Vagina (tissue), 2 donors: ENCODE results near the gene RPS6KA5. TPM values are rescaled to one million over a fixed set of nuclear protein-coding genes. Genes with fewer than 3 reads are reported as not detected.

ENCODE experiments used
- DNase-seq, 2 donors: peaks; one replicate each; pipeline ENCODE4 v3.0.0-alpha.2; 2017; ENCODE audit errors: extremely low spot score in 2 of 2
- H3K27ac ChIP-seq: fragments of 200-600 bp; sonication (generic); one replicate; pipeline ENCODE4 v1.5.1; 2019
- H3K27me3 ChIP-seq: fragments of 200-600 bp; sonication (generic); one replicate; pipeline ENCODE4 v1.5.1; 2019
- H3K36me3 ChIP-seq, 2 donors: fragments of 200-600 bp; sonication (generic); one replicate each; pipeline ENCODE4 v1.5.1; 2017 to 2019
- H3K4me1 ChIP-seq: fragments of 200-600 bp; sonication (generic); one replicate; pipeline ENCODE4 v1.5.1; 2019
- H3K4me3 ChIP-seq, 2 donors: fragments of 200-600 bp; sonication (generic); 1 replicate in 1 of 2; 2 replicates in 1 of 2; pipeline ENCODE4 v1.5.1; 2016 to 2019
- H3K9me3 ChIP-seq: fragments of 200-600 bp; sonication (generic); one replicate; pipeline ENCODE4 v1.5.1; 2019
- POLR2A ChIP-seq, 2 donors: fragments of 450-650 bp; IDR thresholded peaks; one replicate each; pipeline ENCODE4 v1.6.1; 2017; ENCODE audit warnings: antibody characterized with exemption in 2 of 2, mild to moderate bottlenecking in 2 of 2, moderate library complexity in 2 of 2
- POLR2AphosphoS5 ChIP-seq, 2 donors: sonication (generic); formaldehyde crosslinking; IDR thresholded peaks; one replicate each; pipeline ENCODE4 v1.9.0; 2017; ENCODE audit warnings: antibody characterized with exemption in 2 of 2, mild to moderate bottlenecking in 2 of 2, low read depth in 1 of 2; ENCODE audit not compliant: insufficient read depth in 1 of 2
- intact Hi-C: fragments of 100-400 bp; cut with DNase I; formaldehyde crosslinking; loops from one replicate; pipeline ENCODE4 v1.15.1; 2023
- total RNA-seq: library from RNA; depleted of rRNA; stranded (reverse); fragments of >200 nt; gene quantifications from one replicate; pipeline ENCODE4 v1.2.3, GENCODE V29; 2016
- TF ChIP-seq, protein P1 (sequence below), 3 experiments: fragments of 450-650 bp in 2 of 3; fragments of 200-600 bp in 1 of 3; sonication (generic) in 1 of 3; IDR thresholded peaks; one replicate each; pipeline ENCODE4 v1.5.1; 2017 to 2019; ENCODE audit warnings: antibody characterized with exemption in 3 of 3, mild to moderate bottlenecking in 2 of 3, moderate library complexity in 2 of 3

The RPS6KA5 gene
- total RNA-seq, 1 donor from 2014 or later = 5.2 TPM

DNA sequence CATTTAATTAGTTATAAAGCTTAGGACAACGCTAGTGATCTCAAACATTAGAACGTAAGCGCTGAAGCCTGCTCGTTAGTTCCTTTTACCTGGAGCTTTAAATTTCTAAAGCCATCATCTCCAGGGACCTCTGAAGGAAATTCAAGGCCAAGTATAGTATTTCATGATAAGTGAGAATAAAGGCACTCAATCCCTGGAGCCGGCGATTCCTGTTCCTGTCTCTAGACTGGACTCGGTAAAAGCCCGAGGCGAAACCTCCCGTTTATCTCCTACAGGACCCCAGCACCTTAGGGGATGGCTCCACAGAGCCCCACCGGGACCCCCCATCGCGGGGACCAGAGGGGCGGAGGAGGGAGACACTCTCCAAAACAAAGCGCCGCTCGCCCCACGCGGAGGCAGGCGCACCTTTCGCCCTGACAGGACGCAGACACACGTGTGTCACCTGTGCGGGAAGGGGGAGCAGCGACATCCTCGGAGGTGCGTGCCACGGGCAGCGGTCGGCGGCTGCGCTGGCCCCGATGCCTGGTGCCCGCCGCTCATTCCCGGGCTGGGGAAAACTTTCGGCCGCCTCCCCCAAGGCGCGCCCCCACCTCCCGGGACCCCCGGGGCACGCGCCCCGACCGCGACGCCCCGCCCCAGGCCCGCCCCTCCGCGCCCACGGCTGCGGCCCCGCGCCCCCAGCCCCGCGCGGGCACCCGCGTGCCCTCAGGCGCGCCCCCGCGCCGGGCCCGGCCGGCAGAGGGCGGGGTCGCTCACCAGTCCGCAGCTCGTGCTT lies 678 bp downstream of the RPS6KA5 start:
- Histone ChIP-seq H3K36me3 (no peaks in the 10 kb centered on the region), H3K4me3 (peak overlapping the region; percentile 77 to 93), H3K27me3 (no peaks in the 10 kb centered on the region), H3K27ac (peak overlapping the region; percentile 97), H3K9me3 (no peaks in the 10 kb centered on the region), H3K4me1 (peaks cover 25% of the 10 kb centered on the region)
- DNase-seq = no peak
- TF ChIP-seq POLR2AphosphoS5 (IDR thresholded peaks at IDR 0.05; ENCODE audit: insufficient read depth in 1 of 2, low read depth in 1 of 2) (no peak), POLR2A (IDR thresholded peaks at IDR 0.05) (no peak)
- TF ChIP-seq, protein P1, sequence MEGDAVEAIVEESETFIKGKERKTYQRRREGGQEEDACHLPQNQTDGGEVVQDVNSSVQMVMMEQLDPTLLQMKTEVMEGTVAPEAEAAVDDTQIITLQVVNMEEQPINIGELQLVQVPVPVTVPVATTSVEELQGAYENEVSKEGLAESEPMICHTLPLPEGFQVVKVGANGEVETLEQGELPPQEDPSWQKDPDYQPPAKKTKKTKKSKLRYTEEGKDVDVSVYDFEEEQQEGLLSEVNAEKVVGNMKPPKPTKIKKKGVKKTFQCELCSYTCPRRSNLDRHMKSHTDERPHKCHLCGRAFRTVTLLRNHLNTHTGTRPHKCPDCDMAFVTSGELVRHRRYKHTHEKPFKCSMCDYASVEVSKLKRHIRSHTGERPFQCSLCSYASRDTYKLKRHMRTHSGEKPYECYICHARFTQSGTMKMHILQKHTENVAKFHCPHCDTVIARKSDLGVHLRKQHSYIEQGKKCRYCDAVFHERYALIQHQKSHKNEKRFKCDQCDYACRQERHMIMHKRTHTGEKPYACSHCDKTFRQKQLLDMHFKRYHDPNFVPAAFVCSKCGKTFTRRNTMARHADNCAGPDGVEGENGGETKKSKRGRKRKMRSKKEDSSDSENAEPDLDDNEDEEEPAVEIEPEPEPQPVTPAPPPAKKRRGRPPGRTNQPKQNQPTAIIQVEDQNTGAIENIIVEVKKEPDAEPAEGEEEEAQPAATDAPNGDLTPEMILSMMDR (IDR thresholded peaks at IDR 0.05) = no peak
- intact Hi-C loops = loop anchor here (10.0 kb wide), 1 partner anchor 115 kb away; no protein-coding TSS in a partner anchor

DNA sequence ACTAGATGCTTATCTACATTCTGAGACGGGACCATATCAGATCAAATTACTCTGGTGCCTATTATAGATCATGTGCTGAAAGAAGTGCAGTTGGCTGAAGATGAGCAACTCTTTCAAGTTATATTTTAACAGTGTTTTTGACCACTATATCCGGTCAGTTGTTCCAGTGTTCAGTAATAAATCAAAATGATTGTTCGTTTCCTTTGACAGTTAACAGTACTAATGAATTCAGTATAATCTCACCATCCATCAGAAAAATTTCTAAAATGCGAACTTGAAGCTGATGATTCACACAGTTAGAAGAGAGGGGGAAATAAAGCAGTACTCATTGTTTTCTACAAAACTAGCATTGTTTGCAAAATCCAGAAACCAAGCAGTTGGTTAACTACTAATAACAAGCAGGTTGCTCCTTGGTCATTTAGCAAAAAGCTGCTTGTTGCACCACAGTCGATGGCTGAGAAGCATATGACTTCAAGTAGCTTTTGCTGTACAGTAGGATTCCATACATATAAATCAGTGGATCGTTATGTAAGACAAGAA lies 2.3 kb downstream of the RPS6KA5 start:
- intact Hi-C loops = no loop called here
- Histone ChIP-seq H3K9me3 (no peaks in the 10 kb centered on the region), H3K27ac (no peak overlapping the region), H3K4me1 (peaks cover 25% of the 10 kb centered on the region), H3K4me3 (no peak overlapping the region), H3K36me3 (no peaks in the 10 kb centered on the region), H3K27me3 (no peaks in the 10 kb centered on the region)
- TF ChIP-seq POLR2AphosphoS5 (IDR thresholded peaks at IDR 0.05; ENCODE audit: insufficient read depth in 1 of 2, low read depth in 1 of 2) = peak in 1 of 2 donors; percentile 26
- TF ChIP-seq, protein P1 (IDR thresholded peaks at IDR 0.05) = no peak
- no peak for TF ChIP-seq POLR2A (IDR thresholded peaks at IDR 0.05)
- DNase-seq = no peak

DNA sequence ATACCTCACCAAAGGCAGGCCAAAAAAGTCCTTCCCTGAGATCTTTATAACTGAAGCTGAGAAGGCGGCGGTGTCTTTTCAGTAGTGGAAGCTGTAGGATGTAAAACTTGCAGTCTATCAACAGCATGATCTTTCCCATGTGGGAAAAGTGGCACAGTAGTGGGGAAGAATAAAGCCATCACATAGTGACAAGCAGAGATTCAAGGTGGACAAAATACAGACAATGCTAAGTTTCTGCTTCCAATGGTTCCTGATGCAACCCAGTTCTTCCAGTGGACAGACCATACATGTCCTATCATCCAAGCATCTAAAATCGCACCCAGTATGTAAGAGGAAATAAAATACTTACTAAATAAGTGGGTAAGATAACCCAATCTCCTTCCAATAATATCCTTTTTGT lies 4.1 kb downstream of the RPS6KA5 start:
- Histone ChIP-seq H3K9me3 (no peaks in the 10 kb centered on the region), H3K36me3 (no peaks in the 10 kb centered on the region), H3K27me3 (no peaks in the 10 kb centered on the region), H3K4me3 (no peak overlapping the region), H3K4me1 (peaks cover 21% of the 10 kb centered on the region), H3K27ac (no peak overlapping the region)
- no peak for TF ChIP-seq POLR2A (IDR thresholded peaks at IDR 0.05)
- intact Hi-C loops = no loop called here
- no peak for DNase-seq

DNA sequence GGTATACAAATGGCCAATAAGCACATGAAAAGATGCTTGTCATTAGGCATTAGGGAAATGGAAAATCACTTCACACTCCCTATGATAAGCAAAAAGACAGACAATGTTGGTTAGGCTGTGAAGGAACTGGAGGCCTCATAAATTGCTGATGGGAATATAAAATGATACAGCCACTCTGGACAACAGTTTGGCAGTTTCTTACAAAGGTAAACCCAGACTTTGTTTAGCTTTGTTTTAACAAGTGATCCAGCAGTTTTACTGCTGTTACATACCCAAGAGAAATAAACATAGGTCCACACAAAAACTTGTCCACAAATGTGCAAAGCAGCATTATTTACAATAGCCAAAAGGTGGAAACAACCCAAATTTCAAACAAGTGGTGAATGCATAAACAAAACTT lies 5.4 kb downstream of the RPS6KA5 start:
- no peaks in the 10 kb centered on the region for H3K9me3 ChIP-seq
- H3K27me3 ChIP-seq = no peaks in the 10 kb centered on the region
- H3K4me3 ChIP-seq = no peak overlapping the region
- no peak overlapping the region for H3K27ac ChIP-seq
- H3K4me1 ChIP-seq = peaks cover 18% of the 10 kb centered on the region
- no peak for DNase-seq
- H3K36me3 ChIP-seq = no peaks in the 10 kb centered on the region
- TF ChIP-seq, protein P1 (IDR thresholded peaks at IDR 0.05) = no peak
- intact Hi-C loops = no loop called here

DNA sequence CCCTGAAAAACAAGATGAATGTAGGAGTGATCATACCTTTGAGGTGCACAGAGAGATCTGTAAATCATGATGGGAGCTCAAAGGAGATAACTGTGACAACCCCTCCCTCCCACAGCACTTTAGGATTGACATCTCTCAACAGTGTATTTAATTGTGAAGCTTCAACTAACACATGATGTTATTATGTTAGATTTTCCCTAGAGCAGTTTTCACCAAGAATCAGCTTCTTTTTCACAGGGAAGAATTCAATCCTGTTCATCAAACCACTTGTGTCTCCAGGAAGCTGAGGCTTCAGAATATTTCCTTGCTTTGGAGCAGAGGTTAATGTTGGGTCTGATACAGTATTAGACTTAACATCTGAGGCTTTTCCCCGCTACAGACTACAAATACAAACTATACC lies 11.8 kb downstream of the RPS6KA5 start:
- Histone ChIP-seq H3K4me3 (no peak overlapping the region), H3K27me3 (no peaks in the 10 kb centered on the region), H3K9me3 (no peaks in the 10 kb centered on the region), H3K4me1 (peaks cover 8% of the 10 kb centered on the region), H3K36me3 (no peaks in the 10 kb centered on the region), H3K27ac (no peak overlapping the region)
- DNase-seq = no peak
- intact Hi-C loops = no loop called here
- TF ChIP-seq, protein P1 (IDR thresholded peaks at IDR 0.05) = no peak
- TF ChIP-seq POLR2AphosphoS5 (IDR thresholded peaks at IDR 0.05; ENCODE audit: insufficient read depth in 1 of 2, low read depth in 1 of 2) (no peak), POLR2A (IDR thresholded peaks at IDR 0.05) (no peak)
